HEK293 (cell line): ENCODE results near the gene CCDC63.
A peak's percentile ranks its signal among the peaks of the same experiment; 100 is the strongest.

Experiments
- CTCF ChIA-PET: fragments of 350-600 bp; formaldehyde crosslinking; extraction: SDS; loops from one replicate; lab custom pipeline; 2021; ENCODE audit warnings: antibody characterized with exemption; lab: Yijun Ruan, JAX
- POLR2A ChIA-PET: fragments of 300-600 bp; formaldehyde crosslinking; extraction: SDS; loops from one replicate; lab custom pipeline; 2020; ENCODE audit warnings: antibody characterized with exemption, inconsistent platforms; lab: Yijun Ruan, JAX
- H3K27ac ChIP-seq: fragments of 200-500 bp; sonication (Bioruptor generic); 2 replicates; pipeline ENCODE4 v1.5.1; 2014; ENCODE audit warnings: low read depth, low read length, control low read depth, inconsistent platforms; ENCODE audit errors: extremely low read depth
- H3K36me3 ChIP-seq, 2 experiments: fragments of 200-500 bp in 1 of 2; sonication (Bioruptor generic) in 1 of 2; 1 replicate in 1 of 2; 2 replicates in 1 of 2; pipeline ENCODE4 v1.5.1; 2014 to 2017; ENCODE audit warnings: inconsistent platforms in 2 of 2, low read length in 2 of 2; ENCODE audit not compliant: control insufficient read depth in 2 of 2, insufficient read depth in 1 of 2
- H3K4me1 ChIP-seq: fragments of 200-500 bp; sonication (Bioruptor generic); 2 replicates; pipeline ENCODE4 v1.5.1; 2014; ENCODE audit warnings: mild to moderate bottlenecking, low read length, inconsistent platforms; ENCODE audit not compliant: control insufficient read depth, insufficient read depth
- H3K4me3 ChIP-seq: 2 replicates; pipeline ENCODE4 v1.5.1; 2011; ENCODE audit warnings: low read depth, mild to moderate bottlenecking, control low read depth, low read length, moderate library complexity
- H3K9me3 ChIP-seq: fragments of 200-500 bp; sonication (Bioruptor generic); 2 replicates; pipeline ENCODE4 v1.5.1; 2014; ENCODE audit warnings: low read depth, low read length, inconsistent platforms; ENCODE audit not compliant: control insufficient read depth, insufficient read depth
- BCL11A ChIP-seq: fragments of 450-650 bp; formaldehyde crosslinking; IDR thresholded peaks from 2 replicates; pipeline ENCODE4 v1.5.1; 2016; ENCODE audit warnings: low read depth, missing biosample characterization, missing genetic modification characterization
- GLIS1 ChIP-seq: fragments of 450-650 bp; formaldehyde crosslinking; IDR thresholded peaks from 2 replicates; pipeline ENCODE4 v1.5.1; 2016; ENCODE audit warnings: missing biosample characterization, missing genetic modification characterization
- IKZF3 ChIP-seq: fragments of 450-650 bp; IDR thresholded peaks from 2 replicates; pipeline ENCODE4 v1.5.0; 2018; ENCODE audit warnings: missing biosample characterization, mild to moderate bottlenecking, missing genetic modification characterization, moderate library complexity
- SP2 ChIP-seq: fragments of 450-650 bp; formaldehyde crosslinking; IDR thresholded peaks from 2 replicates; pipeline ENCODE4 v1.5.1; 2016; ENCODE audit warnings: missing biosample characterization, missing genetic modification characterization
- TCF7L2 ChIP-seq: IDR thresholded peaks from 2 replicates; pipeline ENCODE4 v1.6.1; 2011; ENCODE audit warnings: low read depth, mild to moderate bottlenecking, inconsistent platforms, low read length, moderate library complexity, borderline replicate concordance
- ZBTB17 ChIP-seq: fragments of 450-650 bp; formaldehyde crosslinking; IDR thresholded peaks from 2 replicates; pipeline ENCODE4 v1.5.1; 2016; ENCODE audit warnings: missing biosample characterization, missing genetic modification characterization
- ZBTB20 ChIP-seq: fragments of 450-650 bp; formaldehyde crosslinking; IDR thresholded peaks from 2 replicates; pipeline ENCODE4 v1.5.1; 2016; ENCODE audit warnings: missing biosample characterization, missing genetic modification characterization
- ZBTB48 ChIP-seq: fragments of 450-650 bp; formaldehyde crosslinking; IDR thresholded peaks from 2 replicates; pipeline ENCODE4 v1.5.1; 2016; ENCODE audit warnings: missing biosample characterization, missing genetic modification characterization
- ZFHX2 ChIP-seq: fragments of 450-650 bp; formaldehyde crosslinking; conservative IDR thresholded peaks from 2 replicates; pipeline ENCODE4 v1.5.1; 2016; ENCODE audit warnings: missing biosample characterization, missing genetic modification characterization
- ZFP37 ChIP-seq: fragments of 450-650 bp; formaldehyde crosslinking; IDR thresholded peaks from 2 replicates; pipeline ENCODE4 v1.5.1; 2016; ENCODE audit warnings: missing biosample characterization, missing genetic modification characterization
- ZNF114 ChIP-seq: fragments of 450-650 bp; formaldehyde crosslinking; IDR thresholded peaks from 2 replicates; pipeline ENCODE4 v1.5.0; 2017; ENCODE audit warnings: missing biosample characterization, missing genetic modification characterization
- ZNF132 ChIP-seq: fragments of 450-650 bp; formaldehyde crosslinking; IDR thresholded peaks from 2 replicates; pipeline ENCODE4 v1.5.1; 2017; ENCODE audit warnings: missing biosample characterization, missing genetic modification characterization, borderline replicate concordance
- ZNF146 ChIP-seq: fragments of 450-650 bp; formaldehyde crosslinking; IDR thresholded peaks from 2 replicates; pipeline ENCODE4 v1.5.1; 2016; ENCODE audit warnings: missing biosample characterization, missing genetic modification characterization
- ZNF214 ChIP-seq: fragments of 450-650 bp; formaldehyde crosslinking; IDR thresholded peaks from 2 replicates; pipeline ENCODE4 v1.5.1; 2017; ENCODE audit warnings: missing biosample characterization, mild to moderate bottlenecking, missing genetic modification characterization, borderline replicate concordance
- ZNF302 ChIP-seq: fragments of 450-650 bp; formaldehyde crosslinking; IDR thresholded peaks from 2 replicates; pipeline ENCODE4 v1.5.1; 2016; ENCODE audit warnings: missing biosample characterization, missing genetic modification characterization, low read depth
- ZNF335 ChIP-seq: fragments of 450-650 bp; formaldehyde crosslinking; conservative IDR thresholded peaks from 2 replicates; pipeline ENCODE4 v1.5.1; 2016; ENCODE audit warnings: missing biosample characterization, missing genetic modification characterization
- ZNF354C ChIP-seq: fragments of 450-650 bp; formaldehyde crosslinking; IDR thresholded peaks from 2 replicates; pipeline ENCODE4 v1.5.1; 2016; ENCODE audit warnings: missing biosample characterization, missing genetic modification characterization, low read depth, borderline replicate concordance
- ZNF366 ChIP-seq: fragments of 450-650 bp; formaldehyde crosslinking; conservative IDR thresholded peaks from 2 replicates; pipeline ENCODE4 v1.5.1; 2016; ENCODE audit warnings: missing biosample characterization, missing genetic modification characterization
- ZNF473 ChIP-seq: fragments of 450-650 bp; formaldehyde crosslinking; IDR thresholded peaks from 2 replicates; pipeline ENCODE4 v1.5.1; 2017; ENCODE audit warnings: missing biosample characterization, missing genetic modification characterization
- ZNF596 ChIP-seq: fragments of 450-650 bp; IDR thresholded peaks from 2 replicates; pipeline ENCODE4 v1.5.0; 2018; ENCODE audit warnings: missing biosample characterization, mild to moderate bottlenecking, missing genetic modification characterization, moderate library complexity
- ZNF664 ChIP-seq: fragments of 450-650 bp; formaldehyde crosslinking; IDR thresholded peaks from 2 replicates; pipeline ENCODE4 v1.5.1; 2016; ENCODE audit warnings: missing biosample characterization, missing genetic modification characterization
- ZNF677 ChIP-seq: fragments of 450-650 bp; IDR thresholded peaks from 2 replicates; pipeline ENCODE4 v1.5.0; 2018; ENCODE audit warnings: missing biosample characterization, mild to moderate bottlenecking, missing genetic modification characterization, moderate library complexity
- ZNF776 ChIP-seq: fragments of 450-650 bp; formaldehyde crosslinking; IDR thresholded peaks from 2 replicates; pipeline ENCODE4 v1.5.0; 2017; ENCODE audit warnings: missing biosample characterization, missing genetic modification characterization, borderline replicate concordance
- ZNF837 ChIP-seq: fragments of 450-650 bp; formaldehyde crosslinking; IDR thresholded peaks from 2 replicates; pipeline ENCODE4 v1.5.1; 2016; ENCODE audit warnings: missing biosample characterization, missing genetic modification characterization
- ZSCAN16 ChIP-seq: fragments of 450-650 bp; formaldehyde crosslinking; IDR thresholded peaks from 2 replicates; pipeline ENCODE4 v1.5.1; 2016; ENCODE audit warnings: missing biosample characterization, missing genetic modification characterization
- TF ChIP-seq, protein P1 (sequence below): fragments of 450-650 bp; formaldehyde crosslinking; IDR thresholded peaks from 2 replicates; pipeline ENCODE4 v1.5.1; 2016; ENCODE audit warnings: missing biosample characterization, missing genetic modification characterization
- TF ChIP-seq, protein P2 (sequence below): fragments of 450-650 bp; formaldehyde crosslinking; IDR thresholded peaks from 2 replicates; pipeline ENCODE4 v1.5.1; 2016; ENCODE audit warnings: missing biosample characterization, missing genetic modification characterization
- TF ChIP-seq, protein P3 (sequence below): fragments of 450-650 bp; formaldehyde crosslinking; IDR thresholded peaks from 2 replicates; pipeline ENCODE4 v1.5.1; 2016; ENCODE audit warnings: missing biosample characterization, missing genetic modification characterization
- TF ChIP-seq, protein P4 (sequence below): fragments of 450-650 bp; IDR thresholded peaks from 2 replicates; pipeline ENCODE4 v1.5.1; 2018; ENCODE audit warnings: missing biosample characterization, mild to moderate bottlenecking, missing genetic modification characterization
- TF ChIP-seq, protein P5 (sequence below): fragments of 450-650 bp; formaldehyde crosslinking; IDR thresholded peaks from 2 replicates; pipeline ENCODE4 v1.5.1; 2016; ENCODE audit warnings: missing biosample characterization, missing genetic modification characterization

The CCDC63 gene

GRCh38 chr12:110937104-110937641, 90.4 kb downstream of the CCDC63 start:
- no peak overlapping the region for H3K4me3 ChIP-seq
- ChIA-PET POLR2A (no interaction called here), CTCF (interaction anchor here (0.6 to 2.5 kb wide), 24 partner anchors 8 to 1015 kb away, joined by 3 to 10 read pairs (median 3); no protein-coding TSS in a partner anchor)
- no peak overlapping the region for H3K27ac ChIP-seq
- H3K9me3 ChIP-seq, result no peaks in the 10 kb centered on the region
- H3K36me3 ChIP-seq, result no peaks in the 10 kb centered on the region
- H3K4me1 ChIP-seq, result no peaks in the 10 kb centered on the region
- no peak for TF ChIP-seq ZNF677
- no peak for TF ChIP-seq ZNF146 (tag by site-specific recombination)
- no peak for TF ChIP-seq BCL11A (tag by site-specific recombination)
- TF ChIP-seq, protein P1, sequence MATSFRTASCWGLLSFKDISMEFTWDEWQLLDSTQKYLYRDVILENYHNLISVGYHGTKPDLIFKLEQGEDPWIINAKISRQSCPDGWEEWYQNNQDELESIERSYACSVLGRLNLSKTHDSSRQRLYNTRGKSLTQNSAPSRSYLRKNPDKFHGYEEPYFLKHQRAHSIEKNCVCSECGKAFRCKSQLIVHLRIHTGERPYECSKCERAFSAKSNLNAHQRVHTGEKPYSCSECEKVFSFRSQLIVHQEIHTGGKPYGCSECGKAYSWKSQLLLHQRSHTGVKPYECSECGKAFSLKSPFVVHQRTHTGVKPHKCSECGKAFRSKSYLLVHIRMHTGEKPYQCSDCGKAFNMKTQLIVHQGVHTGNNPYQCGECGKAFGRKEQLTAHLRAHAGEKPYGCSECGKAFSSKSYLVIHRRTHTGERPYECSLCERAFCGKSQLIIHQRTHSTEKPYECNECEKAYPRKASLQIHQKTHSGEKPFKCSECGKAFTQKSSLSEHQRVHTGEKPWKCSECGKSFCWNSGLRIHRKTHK (tag by site-specific recombination), result no peak
- TF ChIP-seq ZNF664 (tag by site-specific recombination), result no peak
- no peak for TF ChIP-seq ZNF132
- TF ChIP-seq ZFP37 (tag by site-specific recombination), result no peak
- TF ChIP-seq ZBTB20, result no peak
- peak; percentile 41; the same call in 1 of the 2 replicates for TF ChIP-seq ZNF366 (tag by site-specific recombination)
- TF ChIP-seq, protein P2, sequence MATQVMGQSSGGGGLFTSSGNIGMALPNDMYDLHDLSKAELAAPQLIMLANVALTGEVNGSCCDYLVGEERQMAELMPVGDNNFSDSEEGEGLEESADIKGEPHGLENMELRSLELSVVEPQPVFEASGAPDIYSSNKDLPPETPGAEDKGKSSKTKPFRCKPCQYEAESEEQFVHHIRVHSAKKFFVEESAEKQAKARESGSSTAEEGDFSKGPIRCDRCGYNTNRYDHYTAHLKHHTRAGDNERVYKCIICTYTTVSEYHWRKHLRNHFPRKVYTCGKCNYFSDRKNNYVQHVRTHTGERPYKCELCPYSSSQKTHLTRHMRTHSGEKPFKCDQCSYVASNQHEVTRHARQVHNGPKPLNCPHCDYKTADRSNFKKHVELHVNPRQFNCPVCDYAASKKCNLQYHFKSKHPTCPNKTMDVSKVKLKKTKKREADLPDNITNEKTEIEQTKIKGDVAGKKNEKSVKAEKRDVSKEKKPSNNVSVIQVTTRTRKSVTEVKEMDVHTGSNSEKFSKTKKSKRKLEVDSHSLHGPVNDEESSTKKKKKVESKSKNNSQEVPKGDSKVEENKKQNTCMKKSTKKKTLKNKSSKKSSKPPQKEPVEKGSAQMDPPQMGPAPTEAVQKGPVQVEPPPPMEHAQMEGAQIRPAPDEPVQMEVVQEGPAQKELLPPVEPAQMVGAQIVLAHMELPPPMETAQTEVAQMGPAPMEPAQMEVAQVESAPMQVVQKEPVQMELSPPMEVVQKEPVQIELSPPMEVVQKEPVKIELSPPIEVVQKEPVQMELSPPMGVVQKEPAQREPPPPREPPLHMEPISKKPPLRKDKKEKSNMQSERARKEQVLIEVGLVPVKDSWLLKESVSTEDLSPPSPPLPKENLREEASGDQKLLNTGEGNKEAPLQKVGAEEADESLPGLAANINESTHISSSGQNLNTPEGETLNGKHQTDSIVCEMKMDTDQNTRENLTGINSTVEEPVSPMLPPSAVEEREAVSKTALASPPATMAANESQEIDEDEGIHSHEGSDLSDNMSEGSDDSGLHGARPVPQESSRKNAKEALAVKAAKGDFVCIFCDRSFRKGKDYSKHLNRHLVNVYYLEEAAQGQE (tag by site-specific recombination), result no peak
- no peak for TF ChIP-seq ZSCAN16
- TF ChIP-seq, protein P3, sequence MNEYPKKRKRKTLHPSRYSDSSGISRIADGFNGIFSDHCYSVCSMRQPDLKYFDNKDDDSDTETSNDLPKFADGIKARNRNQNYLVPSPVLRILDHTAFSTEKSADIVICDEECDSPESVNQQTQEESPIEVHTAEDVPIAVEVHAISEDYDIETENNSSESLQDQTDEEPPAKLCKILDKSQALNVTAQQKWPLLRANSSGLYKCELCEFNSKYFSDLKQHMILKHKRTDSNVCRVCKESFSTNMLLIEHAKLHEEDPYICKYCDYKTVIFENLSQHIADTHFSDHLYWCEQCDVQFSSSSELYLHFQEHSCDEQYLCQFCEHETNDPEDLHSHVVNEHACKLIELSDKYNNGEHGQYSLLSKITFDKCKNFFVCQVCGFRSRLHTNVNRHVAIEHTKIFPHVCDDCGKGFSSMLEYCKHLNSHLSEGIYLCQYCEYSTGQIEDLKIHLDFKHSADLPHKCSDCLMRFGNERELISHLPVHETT, result no peak
- no peak for TF ChIP-seq ZNF596 (tag by site-specific recombination)
- no peak for TF ChIP-seq ZNF214 (tag by site-specific recombination)
- no peak; the same call in 1 of the 2 replicates for TF ChIP-seq ZNF335 (tag by site-specific recombination)
- TF ChIP-seq ZNF302, result no peak
- TF ChIP-seq SP2, result no peak
- peak; percentile 36 for TF ChIP-seq ZFHX2 (tag by site-specific recombination)
- TF ChIP-seq ZNF473 (tag by site-specific recombination), result no peak
- TF ChIP-seq GLIS1 (tag by site-specific recombination), result peak; percentile 82
- no peak for TF ChIP-seq ZNF114 (tag by site-specific recombination)
- TF ChIP-seq ZBTB17 (tag by site-specific recombination), result peak; percentile 46
- TF ChIP-seq, protein P4, sequence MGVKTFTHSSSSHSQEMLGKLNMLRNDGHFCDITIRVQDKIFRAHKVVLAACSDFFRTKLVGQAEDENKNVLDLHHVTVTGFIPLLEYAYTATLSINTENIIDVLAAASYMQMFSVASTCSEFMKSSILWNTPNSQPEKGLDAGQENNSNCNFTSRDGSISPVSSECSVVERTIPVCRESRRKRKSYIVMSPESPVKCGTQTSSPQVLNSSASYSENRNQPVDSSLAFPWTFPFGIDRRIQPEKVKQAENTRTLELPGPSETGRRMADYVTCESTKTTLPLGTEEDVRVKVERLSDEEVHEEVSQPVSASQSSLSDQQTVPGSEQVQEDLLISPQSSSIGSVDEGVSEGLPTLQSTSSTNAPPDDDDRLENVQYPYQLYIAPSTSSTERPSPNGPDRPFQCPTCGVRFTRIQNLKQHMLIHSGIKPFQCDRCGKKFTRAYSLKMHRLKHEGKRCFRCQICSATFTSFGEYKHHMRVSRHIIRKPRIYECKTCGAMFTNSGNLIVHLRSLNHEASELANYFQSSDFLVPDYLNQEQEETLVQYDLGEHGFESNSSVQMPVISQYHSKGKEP (tag by site-specific recombination), result no peak
- TF ChIP-seq ZBTB48 (tag by site-specific recombination), result no peak
- TF ChIP-seq ZNF776 (tag by site-specific recombination), result no peak
- TF ChIP-seq, protein P5, sequence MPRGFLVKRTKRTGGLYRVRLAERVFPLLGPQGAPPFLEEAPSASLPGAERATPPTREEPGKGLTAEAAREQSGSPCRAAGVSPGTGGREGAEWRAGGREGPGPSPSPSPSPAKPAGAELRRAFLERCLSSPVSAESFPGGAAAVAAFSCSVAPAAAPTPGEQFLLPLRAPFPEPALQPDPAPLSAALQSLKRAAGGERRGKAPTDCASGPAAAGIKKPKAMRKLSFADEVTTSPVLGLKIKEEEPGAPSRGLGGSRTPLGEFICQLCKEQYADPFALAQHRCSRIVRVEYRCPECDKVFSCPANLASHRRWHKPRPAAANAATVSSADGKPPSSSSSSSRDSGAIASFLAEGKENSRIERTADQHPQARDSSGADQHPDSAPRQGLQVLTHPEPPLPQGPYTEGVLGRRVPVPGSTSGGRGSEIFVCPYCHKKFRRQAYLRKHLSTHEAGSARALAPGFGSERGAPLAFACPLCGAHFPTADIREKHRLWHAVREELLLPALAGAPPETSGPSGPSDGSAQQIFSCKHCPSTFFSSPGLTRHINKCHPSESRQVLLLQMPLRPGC (tag by site-specific recombination), result no peak
- no peak for TF ChIP-seq ZNF354C (tag by site-specific recombination)
- no peak for TF ChIP-seq TCF7L2
- peak; percentile 77 for TF ChIP-seq IKZF3
- no peak for TF ChIP-seq ZNF837 (tag by site-specific recombination)
